Fibroblast of lung (primary cell): ENCODE measurements around the gene NUP214. TPM values are rescaled to one million over a fixed set of nuclear protein-coding genes. Genes with fewer than 3 reads are reported as not detected.
"Not testable (repeated sequence)": the region's sequence is repeated elsewhere in the genome, so short reads cannot be mapped to it uniquely, and the experiment has no call there.

ENCODE experiments used
- DNase-seq, 2 donors: peaks; one replicate each; pipeline versions ENCODE4 v3.0.0 to v3.0.0-alpha.2; 2010; ENCODE audit warnings: low read depth in 2 of 2
- H2AFZ ChIP-seq: 2 replicates; pipeline ENCODE4 v1.5.1; 2012; ENCODE audit warnings: low read length, control low read depth, inconsistent platforms
- H3K27ac ChIP-seq: 2 replicates; pipeline ENCODE4 v1.5.1; 2011; ENCODE audit warnings: low read length, control low read depth; ENCODE audit not compliant: insufficient read depth
- H3K27me3 ChIP-seq: 2 replicates; pipeline ENCODE4 v1.5.1; 2011; ENCODE audit warnings: mild to moderate bottlenecking, low read length; ENCODE audit not compliant: control insufficient read depth, insufficient read depth
- H3K36me3 ChIP-seq: 2 replicates; pipeline ENCODE4 v1.5.1; 2011; ENCODE audit warnings: low read length; ENCODE audit not compliant: control insufficient read depth, insufficient read depth
- H3K4me1 ChIP-seq: 2 replicates; pipeline ENCODE4 v1.5.1; 2011; ENCODE audit warnings: low read length; ENCODE audit not compliant: control insufficient read depth, insufficient read depth; ENCODE audit errors: extremely low read depth
- H3K4me2 ChIP-seq: 2 replicates; pipeline ENCODE4 v1.5.1; 2011; ENCODE audit warnings: low read length, control low read depth; ENCODE audit not compliant: insufficient read depth; ENCODE audit errors: extremely low read depth
- H3K4me3 ChIP-seq, 4 experiments: fragments of 200-600 bp in 1 of 4; sonication (generic) in 1 of 4; replicated peaks in 1 of 4; 2 replicates each; pipeline ENCODE4 v1.5.1; 2011 to 2016; ENCODE audit warnings: low read length in 4 of 4, low read depth in 3 of 4, mild to moderate bottlenecking in 3 of 4, control low read depth in 2 of 4, inconsistent platforms in 1 of 4, mixed read lengths in 1 of 4; ENCODE audit not compliant: insufficient read depth in 1 of 4; ENCODE audit errors: control extremely low read depth in 1 of 4
- H3K79me2 ChIP-seq: 2 replicates; pipeline ENCODE4 v1.5.1; 2012; ENCODE audit warnings: mild to moderate bottlenecking, low read length, inconsistent platforms; ENCODE audit not compliant: control insufficient read depth, insufficient read depth
- H3K9ac ChIP-seq: 2 replicates; pipeline ENCODE4 v1.5.1; 2011; ENCODE audit warnings: mild to moderate bottlenecking, low read length, control low read depth; ENCODE audit not compliant: insufficient read depth
- H3K9me3 ChIP-seq: 2 replicates; pipeline ENCODE4 v1.5.1; 2012; ENCODE audit warnings: low read depth, low read length; ENCODE audit not compliant: control insufficient read depth, insufficient read depth
- H4K20me1 ChIP-seq: 2 replicates; pipeline ENCODE4 v1.5.1; 2011; ENCODE audit warnings: low read length; ENCODE audit not compliant: control insufficient read depth, insufficient read depth; ENCODE audit errors: extremely low read depth
- CTCF ChIP-seq, 2 donors: IDR thresholded peaks in 1 of 2; conservative IDR thresholded peaks in 1 of 2; 1 replicate in 1 of 2; 2 replicates in 1 of 2; pipeline ENCODE4 v1.5.1; 2011 to 2012; ENCODE audit warnings: low read length in 2 of 2, control low read depth in 1 of 2, inconsistent platforms in 1 of 2, low read depth in 1 of 2, mild to moderate bottlenecking in 1 of 2
- EZH2 ChIP-seq: IDR thresholded peaks from 2 replicates; pipeline ENCODE4 v1.5.1; 2012; ENCODE audit warnings: low read length, control low read depth, mild to moderate bottlenecking; ENCODE audit errors: missing control alignments
- polyA plus RNA-seq, 2 donors: library from polyadenylated mRNA; depleted of rRNA in 1 of 2; stranded (reverse) in 1 of 2; unstranded in 1 of 2; fragments of >200 nt; gene quantifications; 2 replicates each; pipeline ENCODE4 v1.2.1, GENCODE V29; 2011 to 2012; ENCODE audit warnings: missing spikeins in 1 of 2
- total RNA-seq: library from RNA; depleted of rRNA; stranded (reverse); fragments of >200 nt; gene quantifications from 2 replicates; pipeline ENCODE4 v1.2.1, GENCODE V29; 2014

NUP214 gene
- total and polyA plus RNA-seq, 2 donors (not counting 1 experiment from before 2014, with no cell fraction given) = 5.0 to 12.2 TPM

- no peaks in the 10 kb centered on the region for H3K36me3 ChIP-seq
- no peak overlapping the region for H3K4me2 ChIP-seq
- H3K9ac ChIP-seq = no peak overlapping the region
- no peaks in the 10 kb centered on the region for H4K20me1 ChIP-seq
- H3K9me3 ChIP-seq = no peaks in the 10 kb centered on the region
- no peaks in the 10 kb centered on the region for H3K79me2 ChIP-seq
- TF ChIP-seq EZH2 (no peak), CTCF (conservative IDR thresholded peaks at IDR 0.05 in 1 of 2, IDR thresholded peaks at IDR 0.05 in 1 of 2; ENCODE audit: low read depth in 1 of 2, low read length in 2 of 2) (no peak)
- H2AFZ ChIP-seq = no peak overlapping the region
- no peak overlapping the region for H3K27ac ChIP-seq
- no peak overlapping the region for H3K4me3 ChIP-seq
- no peak for DNase-seq
- H3K4me1 ChIP-seq = no peaks in the 10 kb centered on the region
- H3K27me3 ChIP-seq = peaks cover 2% of the 10 kb centered on the region
Measured at GRCh38 chr9:131270171-131271015, 145.0 kb downstream of the NUP214 start.

DNA sequence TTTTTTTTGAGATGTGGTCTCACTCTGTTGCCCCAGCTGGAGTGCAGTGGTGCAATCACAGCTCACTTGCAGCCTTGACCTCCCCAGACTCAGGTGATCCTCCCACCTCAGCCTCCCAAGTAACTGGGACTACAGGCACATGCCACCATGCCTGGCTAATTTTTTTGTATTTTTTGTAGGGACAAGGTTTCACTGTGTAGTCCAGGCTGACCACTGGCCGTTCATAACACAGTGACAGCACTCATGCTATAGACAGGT lies 145.6 kb downstream of the NUP214 start:
- H3K79me2 ChIP-seq, H4K20me1 ChIP-seq, H3K9ac ChIP-seq, DNase-seq, H3K9me3 ChIP-seq, H3K4me1 ChIP-seq, H3K36me3 ChIP-seq, H3K27ac ChIP-seq, H3K4me3 ChIP-seq, H3K4me2 ChIP-seq, H2AFZ ChIP-seq, H3K27me3 ChIP-seq: not testable (repeated sequence)

DNA sequence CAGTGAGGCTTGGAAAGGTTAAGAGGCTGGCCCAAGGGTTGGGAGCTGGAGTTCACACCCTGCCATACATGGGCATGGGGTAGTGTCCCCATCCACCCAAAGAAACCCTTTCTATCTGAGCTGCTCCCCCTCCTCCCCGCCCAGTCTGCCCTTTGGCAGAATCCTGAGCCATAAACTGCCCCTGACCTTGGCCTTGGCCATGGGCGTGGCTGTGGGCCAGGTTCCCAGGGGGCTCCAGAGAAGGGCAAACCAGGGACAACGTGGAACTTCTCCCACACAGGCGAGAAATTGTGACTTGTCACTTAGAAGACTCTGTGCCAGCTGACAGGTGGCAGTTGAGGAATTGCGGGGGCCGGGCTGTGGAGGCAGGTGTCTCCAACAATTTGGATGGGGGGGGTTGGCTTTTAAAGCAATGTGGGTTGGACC lies 146.1 kb downstream of the NUP214 start:
- H2AFZ ChIP-seq = no peak overlapping the region
- no peaks in the 10 kb centered on the region for H3K4me1 ChIP-seq
- H3K9me3 ChIP-seq = no peaks in the 10 kb centered on the region
- no peaks in the 10 kb centered on the region for H4K20me1 ChIP-seq
- H3K4me2 ChIP-seq = no peak overlapping the region
- H3K9ac ChIP-seq = no peak overlapping the region
- H3K36me3 ChIP-seq = no peaks in the 10 kb centered on the region
- H3K27ac ChIP-seq = no peak overlapping the region
- H3K4me3 ChIP-seq = no peak overlapping the region
- peaks cover 10% of the 10 kb centered on the region for H3K27me3 ChIP-seq
- TF ChIP-seq CTCF (conservative IDR thresholded peaks at IDR 0.05 in 1 of 2, IDR thresholded peaks at IDR 0.05 in 1 of 2; ENCODE audit: low read depth in 1 of 2, low read length in 2 of 2) = no peak
- no peak for TF ChIP-seq EZH2
- H3K79me2 ChIP-seq = no peaks in the 10 kb centered on the region
- DNase-seq = no peak
